H9 (cell line): ENCODE measurements around the gene HSDL2. TPM values are rescaled to one million over a fixed set of nuclear protein-coding genes. Genes with fewer than 3 reads are reported as not detected.

Source experiments
- DNase-seq: peaks from one replicate; pipeline ENCODE4 v3.0.0-alpha.2; 2017
- H2AFZ ChIP-seq: one replicate; pipeline ENCODE4 v1.6.1; 2013; ENCODE audit warnings: mild to moderate bottlenecking, low read length, control low read depth, moderate library complexity
- H2AK5ac ChIP-seq: 2 replicates; pipeline ENCODE4 v1.6.1; 2013; ENCODE audit warnings: low read length, control low read depth, mixed read lengths; ENCODE audit not compliant: insufficient read length
- H2BK120ac ChIP-seq: one replicate; pipeline ENCODE4 v1.6.1; 2013; ENCODE audit warnings: low read depth, mild to moderate bottlenecking, low read length, control low read depth, inconsistent platforms; ENCODE audit not compliant: poor library complexity, severe bottlenecking
- H2BK12ac ChIP-seq: 2 replicates; pipeline ENCODE4 v1.6.1; 2013; ENCODE audit warnings: low read length, control low read depth, mixed read lengths, low read depth; ENCODE audit not compliant: insufficient read length
- H2BK15ac ChIP-seq: 2 replicates; pipeline ENCODE4 v1.6.1; 2013; ENCODE audit warnings: low read depth, low read length, control low read depth
- H2BK20ac ChIP-seq: one replicate; pipeline ENCODE4 v1.6.1; 2013; ENCODE audit warnings: low read depth, mild to moderate bottlenecking, low read length, control low read depth, inconsistent platforms; ENCODE audit not compliant: poor library complexity, severe bottlenecking
- H2BK5ac ChIP-seq: 2 replicates; pipeline ENCODE4 v1.6.1; 2013; ENCODE audit warnings: low read length, control low read depth, mixed read lengths; ENCODE audit not compliant: insufficient read length
- H3K14ac ChIP-seq: 2 replicates; pipeline ENCODE4 v1.6.1; 2013; ENCODE audit warnings: low read length, control low read depth; ENCODE audit not compliant: insufficient read depth
- H3K18ac ChIP-seq: 2 replicates; pipeline ENCODE4 v1.6.1; 2013; ENCODE audit warnings: low read depth, mild to moderate bottlenecking, mixed read lengths, low read length, control low read depth; ENCODE audit not compliant: insufficient read length
- H3K23ac ChIP-seq: 2 replicates; pipeline ENCODE4 v1.6.1; 2013; ENCODE audit warnings: low read length, control low read depth, mixed read lengths, low read depth; ENCODE audit not compliant: insufficient read length
- H3K23me2 ChIP-seq: 2 replicates; pipeline ENCODE4 v1.6.1; 2013; ENCODE audit warnings: low read depth, mild to moderate bottlenecking, mixed read lengths, low read length, control low read depth; ENCODE audit not compliant: insufficient read length, poor library complexity, severe bottlenecking
- H3K27ac ChIP-seq: 2 replicates; pipeline ENCODE4 v1.5.1; 2013; ENCODE audit warnings: low read length, control low read depth, mixed read lengths, low read depth; ENCODE audit not compliant: insufficient read length
- H3K27me3 ChIP-seq: 2 replicates; pipeline ENCODE4 v1.6.1; 2013; ENCODE audit warnings: low read length, control low read depth, inconsistent platforms; ENCODE audit not compliant: insufficient read depth
- H3K4ac ChIP-seq: 2 replicates; pipeline ENCODE4 v1.6.1; 2013; ENCODE audit warnings: low read depth, mild to moderate bottlenecking, control low read depth, inconsistent platforms, low read length, moderate library complexity
- H3K4me1 ChIP-seq: 2 replicates; pipeline ENCODE4 v1.6.1; 2013; ENCODE audit warnings: low read length, control low read depth, inconsistent platforms; ENCODE audit not compliant: insufficient read depth
- H3K4me2 ChIP-seq: 2 replicates; pipeline ENCODE4 v1.6.1; 2013; ENCODE audit warnings: low read length, control low read depth, mixed read lengths; ENCODE audit not compliant: insufficient read length, insufficient read depth
- H3K56ac ChIP-seq: 2 replicates; pipeline ENCODE4 v1.6.1; 2013; ENCODE audit warnings: low read depth, mild to moderate bottlenecking, mixed read lengths, low read length, control low read depth; ENCODE audit not compliant: insufficient read length
- H3K79me1 ChIP-seq: 2 replicates; pipeline ENCODE4 v1.6.1; 2013; ENCODE audit warnings: low read depth, mild to moderate bottlenecking, moderate library complexity, low read length, control low read depth, inconsistent platforms; ENCODE audit not compliant: insufficient read depth, poor library complexity, severe bottlenecking
- H3K79me2 ChIP-seq: 2 replicates; pipeline ENCODE4 v1.6.1; 2013; ENCODE audit warnings: low read length, control low read depth, inconsistent platforms; ENCODE audit not compliant: insufficient read depth
- H3K9ac ChIP-seq: 2 replicates; pipeline ENCODE4 v1.6.1; 2013; ENCODE audit warnings: low read length, control low read depth, mixed read lengths; ENCODE audit not compliant: insufficient read length; ENCODE audit errors: extremely low read depth
- H3K9me3 ChIP-seq: one replicate; pipeline ENCODE4 v1.6.1; 2013; ENCODE audit warnings: low read depth, low read length, inconsistent platforms; ENCODE audit not compliant: control insufficient read depth
- H3T11ph ChIP-seq: one replicate; pipeline ENCODE4 v1.6.1; 2013; ENCODE audit warnings: mild to moderate bottlenecking, low read length, control low read depth, inconsistent platforms
- H4K20me1 ChIP-seq: one replicate; pipeline ENCODE4 v1.6.1; 2013; ENCODE audit not compliant: control insufficient read depth, insufficient read length, insufficient read depth
- H4K5ac ChIP-seq: 2 replicates; pipeline ENCODE4 v1.6.1; 2013; ENCODE audit warnings: low read depth, mild to moderate bottlenecking, mixed read lengths, low read length, control low read depth; ENCODE audit not compliant: insufficient read length
- H4K8ac ChIP-seq: replicated peaks from 2 replicates; pipeline ENCODE4 v1.6.1; 2013; ENCODE audit warnings: low read length, control low read depth, mixed read lengths, low read depth; ENCODE audit not compliant: insufficient read length
- H4K91ac ChIP-seq: 2 replicates; pipeline ENCODE4 v1.6.1; 2013; ENCODE audit warnings: low read depth, mild to moderate bottlenecking, moderate library complexity, mixed read lengths, low read length, control low read depth; ENCODE audit not compliant: insufficient read length
- H3K27ac Mint-ChIP-seq, 3 experiments: 2 replicates in 2 of 3; 3 replicates in 1 of 3; pipeline ENCODE4 v1.8.0; 2020 to 2021; ENCODE audit warnings: mixed read lengths in 3 of 3, mild to moderate bottlenecking in 1 of 3, moderate library complexity in 1 of 3
- H3K27me3 Mint-ChIP-seq: 2 replicates; pipeline ENCODE4 v1.8.0; 2021; ENCODE audit warnings: low read depth, mild to moderate bottlenecking, moderate library complexity, mixed read lengths
- H3K36me3 Mint-ChIP-seq, 3 experiments: 2 replicates in 2 of 3; 3 replicates in 1 of 3; pipeline ENCODE4 v1.8.0; 2020 to 2021; ENCODE audit warnings: low read depth in 3 of 3, mixed read lengths in 3 of 3; ENCODE audit not compliant: insufficient read depth in 1 of 3
- H3K4me1 Mint-ChIP-seq, 2 experiments: 2 replicates each; pipeline ENCODE4 v1.8.0; 2020; ENCODE audit warnings: mixed read lengths in 2 of 2
- H3K4me3 Mint-ChIP-seq, 2 experiments: 2 replicates in 1 of 2; 3 replicates in 1 of 2; pipeline ENCODE4 v1.8.0; 2020 to 2021; ENCODE audit warnings: mild to moderate bottlenecking in 2 of 2, mixed read lengths in 2 of 2, moderate library complexity in 1 of 2
- H3K9me3 Mint-ChIP-seq, 2 experiments: 2 replicates in 1 of 2; 3 replicates in 1 of 2; pipeline ENCODE4 v1.8.0; 2020; ENCODE audit warnings: mild to moderate bottlenecking in 2 of 2, mixed read lengths in 2 of 2, moderate library complexity in 1 of 2
- WGBS: extraction: QIAGEN DNeasy Blood & Tissue Kit; methylation state at CpG from one replicate; pipeline ENCODE4 v1.1.7; 2013; ENCODE audit warnings: missing lambda C conversion rate, low lambda C conversion rate, mixed read lengths; ENCODE audit not compliant: insufficient read length; ENCODE audit errors: extremely low coverage; 5-methylcytosine and 5-hydroxymethylcytosine counted together
- total RNA-seq: library from RNA; stranded (reverse); gene quantifications from 2 replicates; pipeline ENCODE4 v1.2.1, GENCODE V29; 2021
- TF ChIP-seq, protein P1 (sequence below): fragments of 200-600 bp; sonication (generic); conservative IDR thresholded peaks from 3 replicates; pipeline ENCODE4 v1.8.0; 2021; ENCODE audit warnings: antibody characterized with exemption, mild to moderate bottlenecking

Gene HSDL2
- total RNA-seq, 1 experiment from 2014 or later = 16.6 TPM

GRCh38 chr9:112332674-112332976, 47.3 kb upstream of the HSDL2 start:
- peak overlapping the region; percentile 69 for H3K4me2 ChIP-seq
- no peak overlapping the region for H2BK120ac ChIP-seq
- H2AK5ac ChIP-seq = no peak overlapping the region
- peaks cover 3% of the 10 kb centered on the region for H3K23me2 ChIP-seq
- WGBS = no CpG with 5 or more reads among the region's 19 CpGs
- peaks cover 18% of the 10 kb centered on the region; the same call in 1 of the 2 replicates for H3K79me2 ChIP-seq
- H3T11ph ChIP-seq = no peak overlapping the region
- no peaks in the 10 kb centered on the region for H4K20me1 ChIP-seq
- Mint-ChIP-seq H3K4me3 (peak overlapping the region; percentile 90 to 92), H3K27ac (peak overlapping the region; percentile 84 to 95 (median 93); a peak in 6 of 7 replicates), H3K36me3 (peaks cover 0 to 1% (median 0%) of the 10 kb centered on the region in 3 experiments; a peak in 1 of 7 replicates), H3K4me1 (peaks cover 21 to 28% of the 10 kb centered on the region in 2 experiments), H3K9me3 (no peaks in the 10 kb centered on the region; a peak in 1 of 5 replicates), H3K27me3 (no peaks in the 10 kb centered on the region)
- H3K4me1 ChIP-seq = 0 out of 2 replicates have a peak, but pooled peaks cover 2% of the 10 kb centered on the region
- no peak overlapping the region for H4K8ac ChIP-seq
- H3K14ac ChIP-seq = peak overlapping the region; percentile 84
- H3K23ac ChIP-seq = no peak overlapping the region
- H3K27ac ChIP-seq = peak overlapping the region; percentile 47
- H2AFZ ChIP-seq = no peak overlapping the region
- peak overlapping the region; percentile 83 for H3K9ac ChIP-seq
- no peaks in the 10 kb centered on the region for H3K9me3 ChIP-seq
- no peak overlapping the region for H3K56ac ChIP-seq
- H3K27me3 ChIP-seq = no peaks in the 10 kb centered on the region
- no peak overlapping the region for H2BK12ac ChIP-seq
- H2BK15ac ChIP-seq = no peak overlapping the region; the same call in 1 of the 2 replicates
- H3K79me1 ChIP-seq = peaks cover 4% of the 10 kb centered on the region
- H4K91ac ChIP-seq = no peak overlapping the region
- H4K5ac ChIP-seq = no peak overlapping the region
- H3K18ac ChIP-seq = no peak overlapping the region
- no peak for DNase-seq
- TF ChIP-seq, protein P1, sequence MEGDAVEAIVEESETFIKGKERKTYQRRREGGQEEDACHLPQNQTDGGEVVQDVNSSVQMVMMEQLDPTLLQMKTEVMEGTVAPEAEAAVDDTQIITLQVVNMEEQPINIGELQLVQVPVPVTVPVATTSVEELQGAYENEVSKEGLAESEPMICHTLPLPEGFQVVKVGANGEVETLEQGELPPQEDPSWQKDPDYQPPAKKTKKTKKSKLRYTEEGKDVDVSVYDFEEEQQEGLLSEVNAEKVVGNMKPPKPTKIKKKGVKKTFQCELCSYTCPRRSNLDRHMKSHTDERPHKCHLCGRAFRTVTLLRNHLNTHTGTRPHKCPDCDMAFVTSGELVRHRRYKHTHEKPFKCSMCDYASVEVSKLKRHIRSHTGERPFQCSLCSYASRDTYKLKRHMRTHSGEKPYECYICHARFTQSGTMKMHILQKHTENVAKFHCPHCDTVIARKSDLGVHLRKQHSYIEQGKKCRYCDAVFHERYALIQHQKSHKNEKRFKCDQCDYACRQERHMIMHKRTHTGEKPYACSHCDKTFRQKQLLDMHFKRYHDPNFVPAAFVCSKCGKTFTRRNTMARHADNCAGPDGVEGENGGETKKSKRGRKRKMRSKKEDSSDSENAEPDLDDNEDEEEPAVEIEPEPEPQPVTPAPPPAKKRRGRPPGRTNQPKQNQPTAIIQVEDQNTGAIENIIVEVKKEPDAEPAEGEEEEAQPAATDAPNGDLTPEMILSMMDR = peak; percentile 34; the same call in 2 of the 3 replicates
- no peak overlapping the region for H2BK20ac ChIP-seq
- no peak overlapping the region for H3K4ac ChIP-seq
- no peak overlapping the region for H2BK5ac ChIP-seq
